Transverse colon (tissue), 4 donors: ENCODE measurements around the gene SSBP2. TPM values are rescaled to one million over a fixed set of nuclear protein-coding genes. Genes with fewer than 3 reads are reported as not detected.

ENCODE experiments used
- DNase-seq: peaks from one replicate; pipeline ENCODE4 v3.0.0-alpha.2; 2019
- H3K27ac ChIP-seq, 4 donors: fragments of 200-600 bp; sonication (generic); 2 replicates each; pipeline ENCODE4 v1.5.1; 2016 to 2018; ENCODE audit warnings: inconsistent platforms in 4 of 4
- H3K27me3 ChIP-seq: fragments of 200-600 bp; sonication (generic); 2 replicates; pipeline ENCODE4 v1.5.1; 2017; ENCODE audit warnings: inconsistent platforms
- H3K36me3 ChIP-seq, 4 donors: fragments of 200-600 bp; sonication (generic); 2 replicates each; pipeline ENCODE4 v1.5.1; 2017 to 2019; ENCODE audit warnings: inconsistent platforms in 4 of 4
- H3K4me1 ChIP-seq, 4 donors: fragments of 200-600 bp; sonication (generic); 2 replicates each; pipeline ENCODE4 v1.5.1; 2017 to 2020; ENCODE audit warnings: inconsistent platforms in 4 of 4
- H3K4me3 ChIP-seq, 4 donors: fragments of 200-600 bp; sonication (generic); 1 replicate in 1 of 4; 2 replicates in 3 of 4; pipeline versions ENCODE4 v1.5.1 to v1.6.1; 2017 to 2019; ENCODE audit warnings: inconsistent platforms in 4 of 4
- H3K9me3 ChIP-seq, 2 donors: fragments of 200-600 bp; sonication (generic); 2 replicates each; pipeline ENCODE4 v1.5.1; 2017 to 2019; ENCODE audit warnings: inconsistent platforms in 2 of 2
- EP300 ChIP-seq: sonication (generic); formaldehyde crosslinking; IDR thresholded peaks from one replicate; pipeline ENCODE4 v1.6.1; 2017; ENCODE audit warnings: antibody characterized with exemption, low read depth
- POLR2A ChIP-seq: fragments of 450-650 bp; IDR thresholded peaks from one replicate; pipeline ENCODE4 v1.6.1; 2016; ENCODE audit warnings: antibody characterized with exemption, mild to moderate bottlenecking, moderate library complexity
- POLR2AphosphoS5 ChIP-seq, 3 donors: sonication (generic); formaldehyde crosslinking; IDR thresholded peaks; one replicate each; pipeline ENCODE4 v1.6.1; 2016; ENCODE audit warnings: antibody characterized with exemption in 3 of 3
- WGBS, 2 donors: methylation state at CpG; one replicate each; pipeline ENCODE4 v1.1.5; 2018; ENCODE audit warnings: low coverage in 1 of 2; 5-methylcytosine and 5-hydroxymethylcytosine counted together
- in situ Hi-C, 4 donors: fragments of 200-750 bp; cut with MboI; loops; one replicate each; pipeline versions ENCODE4 v1.15.0 to v1.15.1; 2017; ENCODE audit warnings: low sequenced_read_pairs in 3 of 4, low pct_ligation_motif_present in 1 of 4, low pct_unique_long_range_greater_than_20kb in 1 of 4
- intact Hi-C: fragments of 100-400 bp; cut with DNase I; formaldehyde crosslinking; loops from one replicate; pipeline ENCODE4 v1.15.1; 2023; ENCODE audit warnings: low total_unique reads
- total RNA-seq, 4 donors: library from RNA; depleted of rRNA; stranded (reverse); fragments of >200 nt; gene quantifications; one replicate each; pipeline ENCODE4 v1.1.0, GENCODE V29; 2016
- TF ChIP-seq, protein P1 (sequence below), 5 experiments: fragments of 200-600 bp in 3 of 5; fragments of 450-650 bp in 2 of 5; sonication (generic) in 3 of 5; IDR thresholded peaks; 1 replicate in 2 of 5; 2 replicates in 3 of 5; pipeline ENCODE4 v1.5.1; 2016 to 2017; ENCODE audit warnings: antibody characterized with exemption in 5 of 5, inconsistent platforms in 3 of 5, mild to moderate bottlenecking in 2 of 5, moderate library complexity in 1 of 5

The SSBP2 gene
- total RNA-seq, 4 donors from 2014 or later = 22.8 to 50.4 (median 34.4) TPM

DNA sequence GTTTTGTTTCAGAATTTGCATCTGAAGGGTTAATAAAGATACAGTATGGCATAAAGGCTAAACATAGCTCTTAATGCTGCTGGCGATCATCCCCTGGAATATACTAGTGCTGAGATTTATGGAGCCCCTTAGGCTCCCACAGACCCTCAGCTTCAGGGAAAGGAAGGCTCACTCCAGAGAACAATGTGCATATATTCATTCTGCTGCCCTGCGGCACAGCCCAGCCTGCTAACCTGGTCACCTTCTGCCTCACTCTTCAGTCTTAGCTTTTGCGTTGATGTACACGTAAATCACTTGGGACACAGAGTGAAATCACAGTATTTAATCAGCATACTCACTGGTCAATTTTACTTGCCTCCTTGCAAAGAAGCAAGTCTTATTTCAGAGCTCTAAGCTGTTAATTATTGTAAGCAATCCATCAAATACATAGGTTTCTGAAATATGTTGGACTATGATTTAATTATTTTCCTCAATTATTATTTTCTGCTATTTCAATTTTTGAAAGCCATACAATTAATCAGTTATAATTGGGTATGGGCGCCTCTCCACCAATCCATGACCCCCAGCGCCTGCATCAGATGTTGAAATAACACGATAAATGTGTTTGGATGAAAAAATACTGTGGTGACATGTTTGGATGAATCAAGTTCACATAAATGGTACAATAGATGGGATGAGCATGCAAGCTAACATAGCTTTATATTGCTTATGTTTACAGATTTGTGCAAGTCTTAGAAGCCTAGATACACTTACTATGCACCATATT, 345.6 kb downstream of the SSBP2 start:
- intact Hi-C loops (no loop called here), in situ Hi-C loops (no loop called here)
- WGBS, 2 donors = 89% methylated on average over 7 of the region's 7 CpGs
- H3K36me3 ChIP-seq = no peaks in the 10 kb centered on the region
- H3K27me3 ChIP-seq = no peaks in the 10 kb centered on the region
- no peak for TF ChIP-seq POLR2A
- no peak overlapping the region for H3K4me3 ChIP-seq
- H3K27ac ChIP-seq = no peak overlapping the region
- H3K9me3 ChIP-seq = no peaks in the 10 kb centered on the region
- DNase-seq = no peak
- no peaks in the 10 kb centered on the region for H3K4me1 ChIP-seq

GRCh38 chr5:81402192-81402930, 348.5 kb downstream of the SSBP2 start:
- in situ Hi-C loops = no loop called here
- Histone ChIP-seq H3K4me1 (no peaks in the 10 kb centered on the region), H3K9me3 (no peaks in the 10 kb centered on the region), H3K27ac (no peak overlapping the region), H3K4me3 (no peak overlapping the region), H3K36me3 (no peaks in the 10 kb centered on the region), H3K27me3 (no peaks in the 10 kb centered on the region)
- intact Hi-C loops = no loop called here
- TF ChIP-seq POLR2A = no peak
- no peak for TF ChIP-seq EP300
- TF ChIP-seq, protein P1, sequence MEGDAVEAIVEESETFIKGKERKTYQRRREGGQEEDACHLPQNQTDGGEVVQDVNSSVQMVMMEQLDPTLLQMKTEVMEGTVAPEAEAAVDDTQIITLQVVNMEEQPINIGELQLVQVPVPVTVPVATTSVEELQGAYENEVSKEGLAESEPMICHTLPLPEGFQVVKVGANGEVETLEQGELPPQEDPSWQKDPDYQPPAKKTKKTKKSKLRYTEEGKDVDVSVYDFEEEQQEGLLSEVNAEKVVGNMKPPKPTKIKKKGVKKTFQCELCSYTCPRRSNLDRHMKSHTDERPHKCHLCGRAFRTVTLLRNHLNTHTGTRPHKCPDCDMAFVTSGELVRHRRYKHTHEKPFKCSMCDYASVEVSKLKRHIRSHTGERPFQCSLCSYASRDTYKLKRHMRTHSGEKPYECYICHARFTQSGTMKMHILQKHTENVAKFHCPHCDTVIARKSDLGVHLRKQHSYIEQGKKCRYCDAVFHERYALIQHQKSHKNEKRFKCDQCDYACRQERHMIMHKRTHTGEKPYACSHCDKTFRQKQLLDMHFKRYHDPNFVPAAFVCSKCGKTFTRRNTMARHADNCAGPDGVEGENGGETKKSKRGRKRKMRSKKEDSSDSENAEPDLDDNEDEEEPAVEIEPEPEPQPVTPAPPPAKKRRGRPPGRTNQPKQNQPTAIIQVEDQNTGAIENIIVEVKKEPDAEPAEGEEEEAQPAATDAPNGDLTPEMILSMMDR (IDR thresholded peaks at IDR 0.05) = no peak
- no peak for TF ChIP-seq POLR2AphosphoS5 (IDR thresholded peaks at IDR 0.05)
- DNase-seq = no peak
- 33 to 47% methylated on average over 1 to 2 of the region's 2 CpGs for WGBS, 2 donors

DNA sequence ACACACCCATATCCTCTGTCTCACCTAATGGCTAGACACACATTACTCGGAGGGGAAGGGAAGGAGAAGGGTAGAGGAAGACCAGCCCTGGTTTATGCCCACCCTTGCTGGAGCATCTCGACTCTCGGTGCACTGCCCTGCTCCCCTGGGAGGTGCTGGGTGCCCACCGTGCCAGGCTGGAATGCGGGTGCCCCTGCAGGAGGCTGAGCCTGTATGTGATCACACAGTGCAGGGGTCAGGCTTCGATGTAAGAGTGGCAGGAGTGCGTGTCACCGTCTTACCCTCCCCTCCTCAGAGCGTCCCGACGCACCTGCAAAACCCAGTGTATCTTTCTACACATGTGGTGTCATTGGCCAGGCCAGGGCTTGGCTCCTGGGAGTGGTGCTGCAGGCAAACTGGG, 349.6 kb downstream of the SSBP2 start:
- intact Hi-C loops (no loop called here), in situ Hi-C loops (no loop called here)
- no peaks in the 10 kb centered on the region for H3K9me3 ChIP-seq
- no peak for DNase-seq
- peaks cover 6% of the 10 kb centered on the region for H3K27me3 ChIP-seq
- H3K4me3 ChIP-seq = no peak overlapping the region
- H3K4me1 ChIP-seq = no peaks in the 10 kb centered on the region
- 85% methylated on average over 11 of the region's 11 CpGs; no CpG with 5 or more reads in 1 of the 2 donors for WGBS, 2 donors
- H3K27ac ChIP-seq = no peak overlapping the region
- no peak for TF ChIP-seq EP300
- no peak for TF ChIP-seq POLR2AphosphoS5 (IDR thresholded peaks at IDR 0.05)
- TF ChIP-seq POLR2A = no peak
- TF ChIP-seq, protein P1 (IDR thresholded peaks at IDR 0.05) = no peak
- no peaks in the 10 kb centered on the region for H3K36me3 ChIP-seq

GRCh38 chr5:81400375-81400774, 350.5 kb downstream of the SSBP2 start:
- intact Hi-C loops (no loop called here), in situ Hi-C loops (no loop called here)
- peaks cover 12% of the 10 kb centered on the region for H3K27me3 ChIP-seq
- no peak overlapping the region for H3K27ac ChIP-seq
- H3K36me3 ChIP-seq = no peaks in the 10 kb centered on the region
- no peaks in the 10 kb centered on the region for H3K9me3 ChIP-seq
- H3K4me3 ChIP-seq = no peak overlapping the region
- H3K4me1 ChIP-seq = no peaks in the 10 kb centered on the region
- TF ChIP-seq, protein P1 (IDR thresholded peaks at IDR 0.05) = no peak
- TF ChIP-seq POLR2AphosphoS5 (IDR thresholded peaks at IDR 0.05) (no peak), POLR2A (no peak), EP300 (no peak)
- WGBS, 2 donors = 55% methylated on average over 2 of the region's 2 CpGs
- no peak for DNase-seq
